Measurements from ENCODE around the gene CDK5R2. TPM values are rescaled to one million over a fixed set of nuclear protein-coding genes. Genes with fewer than 3 reads are reported as not detected.

CDK5R2 gene
- total and polyA plus RNA-seq, 7 donors, result 0.14 to 0.48 (median 0.36) TPM; not detected in 4

- WGBS, 2 donors, result 10% methylated on average over 28 of the region's 28 CpGs
- Histone ChIP-seq H3K9me3 (no peaks in the 10 kb centered on the region), H3K4me3 (no peak overlapping the region), H3K27me3 (peaks cover 70 to 100% (median 97%) of the 10 kb centered on the region in 3 donors), H3K27ac (no peak overlapping the region), H3K4me1 (peaks cover 0 to 52% (median 47%) of the 10 kb centered on the region in 4 donors), H3K36me3 (no peaks in the 10 kb centered on the region)
- no peak for DNase-seq
- TF ChIP-seq CTCF (IDR thresholded peaks at IDR 0.05) (no peak), POLR2A (IDR thresholded peaks at IDR 0.05) (no peak), POLR2AphosphoS5 (IDR thresholded peaks at IDR 0.05) (no peak), EP300 (IDR thresholded peaks at IDR 0.05) (no peak)
- intact Hi-C loops (cut with DNase I), result no loop called here
These were observed 23.3 kb downstream of the CDK5R2 start for GRCh38 chr2:218982586-218983262.

GRCh38 chr2:218983263-218983933 is 23.9 kb downstream of the CDK5R2 start:
- intact Hi-C loops (cut with DNase I), result no loop called here
- peak; percentile 39 for DNase-seq
- Histone ChIP-seq H3K9me3 (no peaks in the 10 kb centered on the region), H3K4me3 (no peak overlapping the region), H3K27ac (no peak overlapping the region), H3K4me1 (peaks cover 0 to 52% (median 47%) of the 10 kb centered on the region in 4 donors), H3K36me3 (no peaks in the 10 kb centered on the region), H3K27me3 (peaks cover 70 to 100% (median 100%) of the 10 kb centered on the region in 3 donors)
- WGBS, 2 donors, result 6 to 9% methylated on average over 23 of the region's 23 CpGs
- TF ChIP-seq POLR2A (IDR thresholded peaks at IDR 0.05) (no peak), POLR2AphosphoS5 (IDR thresholded peaks at IDR 0.05) (no peak), EP300 (IDR thresholded peaks at IDR 0.05) (no peak), CTCF (IDR thresholded peaks at IDR 0.05) (no peak)

- H3K27ac ChIP-seq, result no peak overlapping the region
- H3K4me3 ChIP-seq, result no peak overlapping the region
- peak; percentile 41 for DNase-seq
These were observed 24.4 kb downstream of the CDK5R2 start for GRCh38 chr2:218983934-218984238.

GRCh38 chr2:218984239-218985020 is 25.0 kb downstream of the CDK5R2 start:
- intact Hi-C loops (cut with DNase I), result no loop called here
- TF ChIP-seq POLR2A (IDR thresholded peaks at IDR 0.05) (no peak), EP300 (IDR thresholded peaks at IDR 0.05) (no peak), POLR2AphosphoS5 (IDR thresholded peaks at IDR 0.05) (no peak), CTCF (IDR thresholded peaks at IDR 0.05) (no peak)
- peaks cover 0 to 52% (median 47%) of the 10 kb centered on the region in 4 donors for H3K4me1 ChIP-seq
- H3K9me3 ChIP-seq, result no peaks in the 10 kb centered on the region
- peaks cover 68 to 100% (median 100%) of the 10 kb centered on the region in 3 donors for H3K27me3 ChIP-seq
- WGBS, 2 donors, result 1 to 2% methylated on average over 50 of the region's 50 CpGs
- H3K4me3 ChIP-seq, result peak overlapping the region in 2 of 4 donors; percentile 10 to 16
- DNase-seq, result peak; percentile 51
- no peak overlapping the region for H3K27ac ChIP-seq
- no peaks in the 10 kb centered on the region for H3K36me3 ChIP-seq

More at GRCh38 chr2:218983934-218984238, 24.4 kb downstream of the CDK5R2 start:
- 9 to 27% methylated on average over 10 of the region's 10 CpGs for WGBS, 2 donors
- Histone ChIP-seq H3K9me3 (no peaks in the 10 kb centered on the region), H3K36me3 (no peaks in the 10 kb centered on the region), H3K27me3 (peaks cover 68 to 100% (median 100%) of the 10 kb centered on the region in 3 donors), H3K4me1 (peaks cover 0 to 52% (median 47%) of the 10 kb centered on the region in 4 donors)
- intact Hi-C loops (cut with DNase I), result no loop called here
- TF ChIP-seq EP300 (IDR thresholded peaks at IDR 0.05), result no peak
- TF ChIP-seq CTCF (IDR thresholded peaks at IDR 0.05), result no peak
- TF ChIP-seq POLR2A (IDR thresholded peaks at IDR 0.05), result no peak
- TF ChIP-seq POLR2AphosphoS5 (IDR thresholded peaks at IDR 0.05), result no peak
